ENCODE results near the gene SLC22A23. TPM values are rescaled to one million over a fixed set of nuclear protein-coding genes. Genes with fewer than 3 reads are reported as not detected.

SLC22A23 gene
- total RNA-seq, 4 donors from 2014 or later: 6.6 to 25.0 (median 14.6) TPM

DNA sequence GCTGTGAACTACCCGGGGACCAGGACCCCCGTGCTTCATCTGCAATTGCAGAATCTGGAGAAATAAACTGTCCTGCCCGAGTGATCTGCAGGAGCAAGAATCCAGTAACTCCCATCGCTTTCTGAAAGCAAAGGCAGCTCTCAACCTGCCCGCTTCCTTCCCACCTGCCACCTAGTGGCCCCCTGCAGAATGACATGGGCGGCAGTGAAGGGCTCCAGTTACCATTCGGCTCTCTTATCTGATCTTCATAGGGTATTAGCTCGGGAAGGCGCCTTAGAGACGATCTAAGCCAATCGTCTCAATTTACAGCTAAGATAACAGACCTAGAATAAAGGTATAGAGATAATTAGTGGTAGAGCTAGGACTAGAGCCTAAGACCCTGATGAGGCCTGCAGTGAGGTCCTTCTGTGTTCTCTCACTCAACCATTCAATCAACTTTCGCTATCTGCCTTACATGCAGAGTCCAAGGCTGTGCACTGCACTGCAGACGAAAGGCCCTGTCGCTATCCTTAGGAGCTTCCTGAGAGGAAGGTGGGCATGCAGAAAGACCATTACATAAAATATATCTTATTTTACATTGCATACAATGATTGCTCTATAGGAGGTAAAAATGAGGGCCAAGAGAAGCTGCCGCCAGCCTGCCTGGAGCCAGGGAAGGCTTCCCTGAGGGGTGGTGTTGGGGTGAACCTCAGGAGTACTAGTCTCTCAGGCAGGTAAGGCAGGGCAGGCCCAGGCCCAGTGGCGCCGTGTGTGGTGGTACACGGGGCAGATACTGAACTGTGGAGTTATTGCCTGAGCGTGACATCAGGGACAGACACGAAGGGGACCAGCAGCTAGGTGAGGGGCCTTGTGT lies 205.2 kb downstream of the SLC22A23 start:
- H3K9me3 ChIP-seq: no peaks in the 10 kb centered on the region
- peak; percentile 88 to 96 (median 91) for TF ChIP-seq CTCF (IDR thresholded peaks at IDR 0.05 in 4 of 5, conservative IDR thresholded peaks at IDR 0.05 in 1 of 5)
- TF ChIP-seq POLR2A (IDR thresholded peaks at IDR 0.05): no peak
- ATAC-seq (peak; percentile 74 to 93), DNase-seq (peak; percentile 51 to 66)
- intact Hi-C loops (cut with DNase I; ENCODE audit: low total_unique reads): loop anchor here (1.0 to 2.0 kb wide), 2 partner anchors 93 to 125 kb away; no protein-coding TSS in a partner anchor
- H3K4me3 ChIP-seq: peak overlapping the region in 2 of 4 donors; percentile 18 to 50
- H3K4me1 ChIP-seq: peaks cover 8 to 13% of the 10 kb centered on the region in 2 donors
- H3K27me3 ChIP-seq: peaks cover 7 to 29% (median 26%) of the 10 kb centered on the region in 3 donors
- in situ Hi-C loops (cut with MboI; ENCODE audit: low sequenced_read_pairs in 4 of 4): loop anchor here (5.0 to 25.0 kb wide), 4 partner anchors 124 to 761 kb away; partner anchors contain the start of gene NQO2 (in 1 of the 4)
- no peak overlapping the region for H3K27ac ChIP-seq
- no peaks in the 10 kb centered on the region for H3K36me3 ChIP-seq

GRCh38 chr6:3250231-3250675 lies 206.6 kb downstream of the SLC22A23 start:
- H3K4me1 ChIP-seq: peaks cover 8 to 13% of the 10 kb centered on the region in 2 donors
- no peak for ATAC-seq
- H3K27ac ChIP-seq: no peak overlapping the region
- H3K4me3 ChIP-seq: no peak overlapping the region
- peaks cover 7 to 32% (median 26%) of the 10 kb centered on the region in 3 donors for H3K27me3 ChIP-seq
- TF ChIP-seq POLR2A (IDR thresholded peaks at IDR 0.05): no peak
- TF ChIP-seq CTCF (IDR thresholded peaks at IDR 0.05 in 4 of 5, conservative IDR thresholded peaks at IDR 0.05 in 1 of 5): no peak
- in situ Hi-C loops (cut with MboI; ENCODE audit: low sequenced_read_pairs in 4 of 4) (loop anchor here (5.0 to 25.0 kb wide), 4 partner anchors 123 to 762 kb away; partner anchors contain the start of gene NQO2 (in 1 of the 4)), intact Hi-C loops (cut with DNase I; ENCODE audit: low total_unique reads) (loop anchor here (2.0 kb wide), 1 partner anchor 91 kb away; no protein-coding TSS in a partner anchor)
- no peaks in the 10 kb centered on the region for H3K36me3 ChIP-seq
- no peak for DNase-seq
- H3K9me3 ChIP-seq: no peaks in the 10 kb centered on the region

DNA sequence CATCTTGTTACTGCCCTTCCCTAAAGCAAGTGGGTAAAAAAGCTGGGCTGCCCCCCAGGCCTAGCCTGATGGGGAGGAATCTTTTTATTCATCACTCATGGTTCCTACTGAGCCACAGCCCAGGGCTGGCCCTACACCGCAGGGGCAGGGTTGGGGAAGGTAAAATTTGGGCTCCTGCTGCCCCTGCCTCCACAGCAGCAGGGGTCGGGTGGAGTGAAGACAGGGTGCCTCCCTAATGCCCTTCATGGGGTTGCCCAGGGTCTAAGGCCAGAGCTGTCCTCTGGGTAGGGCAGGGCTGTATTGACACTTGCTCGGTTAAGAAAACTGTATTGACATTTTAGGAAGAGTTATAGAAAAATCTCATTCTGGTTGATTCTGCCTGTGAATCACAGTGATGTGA lies 207.0 kb downstream of the SLC22A23 start:
- Histone ChIP-seq H3K36me3 (no peaks in the 10 kb centered on the region), H3K9me3 (no peaks in the 10 kb centered on the region), H3K4me1 (peaks cover 8 to 13% of the 10 kb centered on the region in 2 donors), H3K4me3 (no peak overlapping the region), H3K27me3 (peaks cover 7 to 32% (median 26%) of the 10 kb centered on the region in 3 donors), H3K27ac (no peak overlapping the region)
- in situ Hi-C loops (cut with MboI; ENCODE audit: low sequenced_read_pairs in 4 of 4): loop anchor here (5.0 to 25.0 kb wide), 4 partner anchors 123 to 762 kb away; partner anchors contain the start of gene NQO2 (in 1 of the 4)
- DNase-seq (no peak), ATAC-seq (no peak)
- no peak for TF ChIP-seq CTCF (IDR thresholded peaks at IDR 0.05 in 4 of 5, conservative IDR thresholded peaks at IDR 0.05 in 1 of 5)
- no peak for TF ChIP-seq POLR2A (IDR thresholded peaks at IDR 0.05)
- intact Hi-C loops (cut with DNase I; ENCODE audit: low total_unique reads): loop anchor here (2.0 kb wide), 1 partner anchor 91 kb away; no protein-coding TSS in a partner anchor

DNA sequence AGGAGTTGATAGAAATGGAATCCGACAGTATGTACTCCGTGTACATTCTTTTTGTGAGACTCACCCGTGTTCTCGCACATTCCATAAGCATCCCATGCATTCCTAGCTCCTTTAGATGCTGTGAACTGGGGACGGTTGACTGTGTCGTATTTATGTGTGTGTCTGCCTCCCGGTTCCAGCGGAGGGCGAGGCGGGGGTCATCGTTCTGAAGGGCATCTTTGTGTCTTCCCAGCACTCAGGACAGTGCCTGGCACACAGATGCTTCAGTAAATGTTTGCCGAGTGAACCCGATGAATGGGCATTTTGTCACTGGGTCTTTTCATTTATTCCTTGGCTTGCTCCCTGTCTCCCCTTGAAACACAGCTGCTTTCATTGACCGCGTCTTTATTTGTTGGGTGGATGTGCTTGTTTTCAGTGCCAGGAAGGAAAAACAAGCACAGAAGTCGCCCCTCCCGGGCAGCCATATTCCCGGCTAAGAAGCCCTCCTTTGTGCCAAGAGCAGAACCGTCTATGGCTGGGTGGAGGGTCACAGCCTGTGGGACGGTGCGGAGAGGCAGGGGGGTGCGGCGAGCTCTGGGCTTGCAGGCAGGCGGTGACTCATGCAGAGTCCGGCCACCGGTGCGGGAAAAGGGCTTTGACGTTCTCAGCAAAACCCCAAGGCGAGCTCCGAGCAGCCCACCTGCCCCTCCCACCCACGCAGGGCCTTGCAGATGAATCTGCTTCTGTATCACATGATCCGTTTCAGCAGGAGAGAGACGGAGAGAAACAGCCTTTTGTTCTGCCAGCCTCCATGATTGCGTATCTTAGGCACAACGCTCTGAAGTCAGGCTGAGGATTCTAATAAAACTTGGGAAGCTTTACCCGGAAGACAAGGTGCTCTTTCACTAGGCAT lies 209.3 kb downstream of the SLC22A23 start:
- no peaks in the 10 kb centered on the region for H3K36me3 ChIP-seq
- no peak overlapping the region for H3K27ac ChIP-seq
- in situ Hi-C loops (cut with MboI; ENCODE audit: low sequenced_read_pairs in 4 of 4) (loop anchor here in 1 of 4 donors (5.0 kb wide), 1 partner anchor 120 kb away; no protein-coding TSS in a partner anchor), intact Hi-C loops (cut with DNase I; ENCODE audit: low total_unique reads) (no loop called here)
- H3K9me3 ChIP-seq: no peaks in the 10 kb centered on the region
- H3K4me3 ChIP-seq: peak overlapping the region; percentile 24 to 56 (median 40)
- DNase-seq: no peak
- peaks cover 7 to 35% (median 26%) of the 10 kb centered on the region in 3 donors for H3K27me3 ChIP-seq
- peaks cover 8 to 13% of the 10 kb centered on the region in 2 donors for H3K4me1 ChIP-seq
- no peak for TF ChIP-seq POLR2A (IDR thresholded peaks at IDR 0.05)
- no peak for TF ChIP-seq CTCF (IDR thresholded peaks at IDR 0.05 in 4 of 5, conservative IDR thresholded peaks at IDR 0.05 in 1 of 5)
- ATAC-seq: peak in 1 of 2 donors; percentile 27

All from gastrocnemius medialis (tissue), 4 donors.